Hepatocyte (in vitro differentiated cells): ENCODE results near the gene MINDY3. TPM values are rescaled to one million over a fixed set of nuclear protein-coding genes. Genes with fewer than 3 reads are reported as not detected.
A peak's percentile ranks its signal among the peaks of the same experiment; 100 is the strongest.

ENCODE experiments used
- DNase-seq: peaks from one replicate; pipeline ENCODE4 v3.0.0-alpha.2; 2016; ENCODE audit warnings: low spot score
- H2AFZ ChIP-seq: fragments of 200-600 bp; sonication (generic); 2 replicates; pipeline ENCODE4 v1.6.0; 2016; ENCODE audit warnings: antibody characterized with exemption, mild to moderate bottlenecking
- H3K27ac ChIP-seq: fragments of 200-600 bp; sonication (generic); 2 replicates; pipeline ENCODE4 v1.5.1; 2016; ENCODE audit warnings: mild to moderate bottlenecking
- H3K27me3 ChIP-seq: fragments of 200-600 bp; sonication (generic); 2 replicates; pipeline ENCODE4 v1.6.1; 2016
- H3K36me3 ChIP-seq: fragments of 200-600 bp; sonication (generic); replicated peaks from 2 replicates; pipeline ENCODE4 v1.5.1; 2016; ENCODE audit warnings: low read depth; ENCODE audit not compliant: insufficient read depth
- H3K4me1 ChIP-seq: fragments of 200-600 bp; sonication (generic); 2 replicates; pipeline ENCODE4 v1.5.1; 2016; ENCODE audit warnings: mild to moderate bottlenecking, moderate library complexity; ENCODE audit not compliant: insufficient read depth
- H3K4me2 ChIP-seq: fragments of 200-600 bp; sonication (generic); 2 replicates; pipeline ENCODE4 v1.6.0; 2016
- H3K4me3 ChIP-seq: fragments of 200-600 bp; sonication (generic); 2 replicates; pipeline ENCODE4 v1.5.1; 2016; ENCODE audit warnings: mild to moderate bottlenecking
- H3K79me2 ChIP-seq: fragments of 200-600 bp; sonication (generic); 2 replicates; pipeline ENCODE4 v1.6.0; 2017; ENCODE audit warnings: mild to moderate bottlenecking
- H3K9me2 ChIP-seq: fragments of 200-600 bp; sonication (generic); replicated peaks from 2 replicates; pipeline ENCODE4 v1.6.0; 2017; ENCODE audit warnings: mild to moderate bottlenecking; ENCODE audit not compliant: insufficient read depth
- H3K9me3 ChIP-seq: fragments of 200-600 bp; sonication (generic); 2 replicates; pipeline ENCODE4 v1.5.1; 2016; ENCODE audit warnings: low read depth, mild to moderate bottlenecking
- H4K20me1 ChIP-seq: fragments of 200-600 bp; sonication (generic); 2 replicates; pipeline ENCODE4 v1.6.0; 2016; ENCODE audit warnings: mild to moderate bottlenecking; ENCODE audit not compliant: insufficient read depth, poor library complexity, severe bottlenecking
- EZH2 ChIP-seq: fragments of 200-600 bp; sonication (generic); IDR thresholded peaks from 2 replicates; pipeline ENCODE4 v1.6.1; 2016; ENCODE audit warnings: antibody characterized with exemption, mild to moderate bottlenecking, borderline replicate concordance
- EZH2phosphoT487 ChIP-seq: fragments of 200-600 bp; sonication (generic); IDR thresholded peaks from one replicate; pipeline ENCODE4 v1.6.1; 2018; ENCODE audit warnings: antibody characterized with exemption, mild to moderate bottlenecking, low read depth, moderate library complexity; ENCODE audit not compliant: unreplicated experiment, severe bottlenecking
- WGBS: methylation state at CpG from one replicate; pipeline ENCODE4 v1.1.6; 2016; ENCODE audit warnings: low lambda C conversion rate; ENCODE audit errors: missing lambda C conversion rate; 5-methylcytosine and 5-hydroxymethylcytosine counted together
- polyA plus RNA-seq: library from polyadenylated mRNA; unstranded; fragments of >200 nt; fragmentation: Nextera tagmentation; extraction: Ambion mirVana; gene quantifications from 2 replicates; pipeline ENCODE4 v1.2.1, GENCODE V29; 2016
- total RNA-seq: library from RNA; depleted of rRNA; stranded (reverse); fragments of >200 nt; gene quantifications from 2 replicates; pipeline ENCODE4 v1.2.3, GENCODE V29; 2014
- TF ChIP-seq, protein P1 (sequence below): fragments of 200-600 bp; sonication (generic); IDR thresholded peaks from 2 replicates; pipeline ENCODE4 v1.5.1; 2016; ENCODE audit warnings: antibody characterized with exemption, mild to moderate bottlenecking; ENCODE audit not compliant: poor library complexity

MINDY3 gene
- total and polyA plus RNA-seq, 2 experiments from 2014 or later = 16.5 to 37.6 TPM

DNA sequence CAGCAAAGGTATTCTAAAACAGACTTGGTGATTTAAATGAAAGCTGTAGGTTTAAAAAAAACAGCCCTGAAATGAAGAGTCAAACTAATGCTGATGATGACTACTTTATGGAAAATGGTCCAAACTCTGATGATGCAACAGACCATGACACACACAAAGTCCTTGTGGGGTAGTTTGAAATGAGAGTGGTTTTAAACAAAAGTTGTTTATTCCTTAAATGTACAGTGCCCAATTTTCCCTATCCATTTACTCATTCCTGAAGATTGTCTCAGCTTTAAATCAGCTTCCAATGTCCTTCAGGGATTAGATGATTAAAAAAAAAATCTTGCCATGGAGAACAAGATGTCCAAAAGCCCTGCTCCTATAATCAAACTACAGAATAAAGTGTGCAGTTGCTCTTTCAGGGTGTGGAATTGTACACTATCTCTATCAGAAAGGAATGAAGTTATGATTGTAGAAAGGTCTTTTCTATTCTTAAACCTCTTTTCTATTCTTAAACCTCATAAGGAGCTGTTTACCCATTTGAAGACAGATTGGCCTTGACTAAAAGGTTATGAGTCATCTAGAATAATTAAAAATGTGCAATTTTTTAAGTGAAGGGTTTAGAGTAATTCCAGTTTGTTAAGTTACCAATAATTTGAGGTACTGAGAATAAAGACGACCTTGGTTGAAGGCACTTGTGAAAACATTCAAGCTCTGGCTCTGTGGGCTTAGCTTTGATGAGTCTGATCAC lies 70.3 kb downstream of the MINDY3 start:
- TF ChIP-seq, protein P1, sequence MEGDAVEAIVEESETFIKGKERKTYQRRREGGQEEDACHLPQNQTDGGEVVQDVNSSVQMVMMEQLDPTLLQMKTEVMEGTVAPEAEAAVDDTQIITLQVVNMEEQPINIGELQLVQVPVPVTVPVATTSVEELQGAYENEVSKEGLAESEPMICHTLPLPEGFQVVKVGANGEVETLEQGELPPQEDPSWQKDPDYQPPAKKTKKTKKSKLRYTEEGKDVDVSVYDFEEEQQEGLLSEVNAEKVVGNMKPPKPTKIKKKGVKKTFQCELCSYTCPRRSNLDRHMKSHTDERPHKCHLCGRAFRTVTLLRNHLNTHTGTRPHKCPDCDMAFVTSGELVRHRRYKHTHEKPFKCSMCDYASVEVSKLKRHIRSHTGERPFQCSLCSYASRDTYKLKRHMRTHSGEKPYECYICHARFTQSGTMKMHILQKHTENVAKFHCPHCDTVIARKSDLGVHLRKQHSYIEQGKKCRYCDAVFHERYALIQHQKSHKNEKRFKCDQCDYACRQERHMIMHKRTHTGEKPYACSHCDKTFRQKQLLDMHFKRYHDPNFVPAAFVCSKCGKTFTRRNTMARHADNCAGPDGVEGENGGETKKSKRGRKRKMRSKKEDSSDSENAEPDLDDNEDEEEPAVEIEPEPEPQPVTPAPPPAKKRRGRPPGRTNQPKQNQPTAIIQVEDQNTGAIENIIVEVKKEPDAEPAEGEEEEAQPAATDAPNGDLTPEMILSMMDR = no peak
- TF ChIP-seq EZH2 = no peak
- TF ChIP-seq EZH2phosphoT487 = no peak
- Histone ChIP-seq H2AFZ (no peak overlapping the region), H3K79me2 (no peaks in the 10 kb centered on the region), H3K9me3 (no peaks in the 10 kb centered on the region), H3K27ac (peak overlapping the region; percentile 4), H3K4me3 (no peak overlapping the region), H3K27me3 (no peaks in the 10 kb centered on the region), H3K4me2 (no peak overlapping the region), H3K9me2 (no peaks in the 10 kb centered on the region), H4K20me1 (no peaks in the 10 kb centered on the region), H3K36me3 (no peaks in the 10 kb centered on the region), H3K4me1 (peaks cover 5% of the 10 kb centered on the region)
- DNase-seq = no peak
- WGBS = 68% methylated on average over 1 of the region's 1 CpG

DNA sequence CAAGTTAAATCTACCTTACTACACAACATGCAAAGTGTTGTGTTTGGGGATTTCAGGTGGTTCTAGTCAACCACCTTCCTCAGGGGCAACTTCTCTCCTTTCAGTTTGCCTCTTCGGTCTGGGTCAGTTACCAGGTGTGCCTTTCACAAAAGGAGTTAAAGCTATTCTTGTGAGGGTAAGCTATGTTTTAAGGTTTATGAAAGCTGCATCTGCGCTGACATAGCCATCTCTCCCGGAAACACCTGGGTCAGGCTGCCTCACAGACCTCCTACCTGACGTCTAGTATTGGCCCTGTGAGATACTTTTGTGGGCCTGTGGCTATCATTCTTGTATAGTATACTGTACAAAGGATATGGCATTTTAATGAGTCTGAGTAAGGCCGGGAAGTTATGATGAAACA lies 72.9 kb downstream of the MINDY3 start:
- TF ChIP-seq EZH2 (no peak), EZH2phosphoT487 (no peak)
- TF ChIP-seq, protein P1 = no peak
- Histone ChIP-seq H3K27ac (no peak overlapping the region), H3K4me1 (peaks cover 3% of the 10 kb centered on the region), H3K4me2 (no peak overlapping the region), H3K27me3 (no peaks in the 10 kb centered on the region), H4K20me1 (no peaks in the 10 kb centered on the region), H2AFZ (no peak overlapping the region), H3K4me3 (no peak overlapping the region), H3K9me3 (no peaks in the 10 kb centered on the region), H3K36me3 (no peaks in the 10 kb centered on the region), H3K79me2 (no peaks in the 10 kb centered on the region), H3K9me2 (no peaks in the 10 kb centered on the region)
- WGBS = 94% methylated on average over 5 of the region's 5 CpGs
- no peak for DNase-seq

DNA sequence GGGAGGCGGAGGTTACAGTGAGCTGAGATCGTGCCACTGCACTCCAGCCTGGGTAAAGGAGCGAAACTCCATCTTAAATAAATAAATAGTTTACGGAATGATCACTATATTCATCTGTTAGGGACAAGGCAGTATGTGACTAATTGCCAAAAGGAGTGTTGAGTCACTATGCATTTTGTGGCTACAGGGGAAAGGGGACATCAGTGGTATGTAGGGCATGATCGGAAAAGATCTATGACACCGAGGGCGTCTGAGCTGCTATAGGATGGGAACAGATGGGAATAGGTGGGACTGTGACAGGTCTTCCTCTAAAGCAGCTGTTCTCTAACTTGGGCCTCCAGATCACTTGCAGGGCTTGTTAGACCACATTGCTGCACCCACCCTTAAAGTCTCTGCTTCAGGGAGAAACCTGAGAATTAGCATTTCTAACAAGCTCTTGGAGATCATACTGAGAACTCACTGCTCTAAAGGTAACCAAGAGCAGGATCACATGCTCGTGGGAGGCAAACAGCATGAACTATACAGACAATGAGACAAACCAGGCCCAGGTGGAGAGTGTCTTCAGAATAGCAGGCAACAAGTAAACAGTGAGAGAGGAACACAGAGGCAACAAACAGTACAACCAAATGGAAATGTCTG lies 75.5 kb downstream of the MINDY3 start:
- H4K20me1 ChIP-seq = no peaks in the 10 kb centered on the region
- H3K27ac ChIP-seq = peak overlapping the region; percentile 82
- 84% methylated on average over 8 of the region's 8 CpGs for WGBS
- TF ChIP-seq EZH2 = no peak
- TF ChIP-seq EZH2phosphoT487 = no peak
- TF ChIP-seq, protein P1 = no peak
- H3K4me2 ChIP-seq = peak overlapping the region; percentile 30
- H3K9me2 ChIP-seq = no peaks in the 10 kb centered on the region
- DNase-seq = no peak
- H3K79me2 ChIP-seq = no peaks in the 10 kb centered on the region
- no peaks in the 10 kb centered on the region for H3K36me3 ChIP-seq
- peaks cover 3% of the 10 kb centered on the region for H3K4me1 ChIP-seq
- no peak overlapping the region for H2AFZ ChIP-seq
- no peak overlapping the region for H3K4me3 ChIP-seq
- H3K27me3 ChIP-seq = no peaks in the 10 kb centered on the region
- H3K9me3 ChIP-seq = no peaks in the 10 kb centered on the region
